ENCODE data around the gene FCHSD2. TPM values are rescaled to one million over a fixed set of nuclear protein-coding genes. Genes with fewer than 3 reads are reported as not detected.

The FCHSD2 gene
- total RNA-seq, 1 donor from 2014 or later = 22.2 TPM

DNA sequence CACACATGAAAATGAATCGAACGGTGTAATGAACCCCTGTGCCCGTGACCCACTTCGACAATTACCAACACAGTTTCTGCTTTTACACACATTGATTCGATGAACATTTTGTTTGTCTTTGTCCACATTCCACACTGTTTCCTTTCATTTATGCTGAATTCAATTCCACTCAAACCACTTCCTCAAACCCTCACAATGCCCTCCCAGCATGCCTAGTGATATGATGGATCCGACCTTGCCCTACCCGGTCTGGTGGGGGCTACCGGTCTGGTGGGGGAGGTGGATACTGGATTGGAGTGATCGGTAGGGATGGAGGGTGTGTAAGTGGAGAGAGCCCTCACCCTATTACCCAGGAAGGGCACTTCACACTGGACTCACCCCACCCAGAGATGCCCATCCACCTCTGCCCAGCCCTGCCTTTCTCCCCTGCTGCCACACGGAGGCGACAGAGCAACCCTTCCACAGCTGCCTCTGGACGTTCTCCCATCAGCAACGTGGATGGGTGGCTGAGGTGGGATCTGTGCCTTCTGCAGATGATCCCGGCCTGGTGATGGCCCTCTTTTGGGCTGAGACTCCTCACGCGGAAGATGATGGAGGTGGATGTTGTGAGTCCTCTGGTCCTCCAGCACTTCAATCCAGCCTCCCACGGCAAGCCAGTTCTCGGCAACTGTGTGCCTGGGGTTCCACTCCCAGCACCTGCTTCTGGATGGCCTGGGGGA, 43.0 kb upstream of the FCHSD2 start:
- no peak overlapping the region for H3K27ac Mint-ChIP-seq
- no peak overlapping the region for H3K27ac ChIP-seq
- no peaks in the 10 kb centered on the region for H3K4me1 ChIP-seq
- no peaks in the 10 kb centered on the region for H3K36me3 Mint-ChIP-seq
- H3F3A ChIP-seq (ENCODE audit: low read depth) = no peaks in the 10 kb centered on the region
- no peaks in the 10 kb centered on the region for H4K20me1 ChIP-seq (ENCODE audit: low read depth)
- no peak overlapping the region for H3K4me3 Mint-ChIP-seq
- H3K79me2 ChIP-seq (ENCODE audit: low read depth) = no peaks in the 10 kb centered on the region
- no peaks in the 10 kb centered on the region for H3K27me3 ChIP-seq
- peaks cover 2% of the 10 kb centered on the region for H3K27me3 Mint-ChIP-seq (ENCODE audit: insufficient read depth, low read depth)
- peak overlapping the region; percentile 81 for H2AFZ ChIP-seq (replicated peaks)
- no peak overlapping the region for H3K4me2 ChIP-seq
- H3K4me3 ChIP-seq = no peak overlapping the region
- no peaks in the 10 kb centered on the region for H3K36me3 ChIP-seq
- TF ChIP-seq EZH2 (IDR thresholded peaks at IDR 0.05) (no peak), EZH2phosphoT487 (IDR thresholded peaks at IDR 0.05) (no peak)
- TF ChIP-seq, protein P1, sequence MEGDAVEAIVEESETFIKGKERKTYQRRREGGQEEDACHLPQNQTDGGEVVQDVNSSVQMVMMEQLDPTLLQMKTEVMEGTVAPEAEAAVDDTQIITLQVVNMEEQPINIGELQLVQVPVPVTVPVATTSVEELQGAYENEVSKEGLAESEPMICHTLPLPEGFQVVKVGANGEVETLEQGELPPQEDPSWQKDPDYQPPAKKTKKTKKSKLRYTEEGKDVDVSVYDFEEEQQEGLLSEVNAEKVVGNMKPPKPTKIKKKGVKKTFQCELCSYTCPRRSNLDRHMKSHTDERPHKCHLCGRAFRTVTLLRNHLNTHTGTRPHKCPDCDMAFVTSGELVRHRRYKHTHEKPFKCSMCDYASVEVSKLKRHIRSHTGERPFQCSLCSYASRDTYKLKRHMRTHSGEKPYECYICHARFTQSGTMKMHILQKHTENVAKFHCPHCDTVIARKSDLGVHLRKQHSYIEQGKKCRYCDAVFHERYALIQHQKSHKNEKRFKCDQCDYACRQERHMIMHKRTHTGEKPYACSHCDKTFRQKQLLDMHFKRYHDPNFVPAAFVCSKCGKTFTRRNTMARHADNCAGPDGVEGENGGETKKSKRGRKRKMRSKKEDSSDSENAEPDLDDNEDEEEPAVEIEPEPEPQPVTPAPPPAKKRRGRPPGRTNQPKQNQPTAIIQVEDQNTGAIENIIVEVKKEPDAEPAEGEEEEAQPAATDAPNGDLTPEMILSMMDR (IDR thresholded peaks at IDR 0.05) = peak; percentile 82
- H3K4me1 Mint-ChIP-seq = no peaks in the 10 kb centered on the region
- H3K9ac ChIP-seq = no peak overlapping the region
- H3K9me3 Mint-ChIP-seq = no peaks in the 10 kb centered on the region
- no peaks in the 10 kb centered on the region for H3K9me3 ChIP-seq (ENCODE audit: low read depth)
- DNase-seq (ENCODE audit: low spot score) = peak; percentile 68

DNA sequence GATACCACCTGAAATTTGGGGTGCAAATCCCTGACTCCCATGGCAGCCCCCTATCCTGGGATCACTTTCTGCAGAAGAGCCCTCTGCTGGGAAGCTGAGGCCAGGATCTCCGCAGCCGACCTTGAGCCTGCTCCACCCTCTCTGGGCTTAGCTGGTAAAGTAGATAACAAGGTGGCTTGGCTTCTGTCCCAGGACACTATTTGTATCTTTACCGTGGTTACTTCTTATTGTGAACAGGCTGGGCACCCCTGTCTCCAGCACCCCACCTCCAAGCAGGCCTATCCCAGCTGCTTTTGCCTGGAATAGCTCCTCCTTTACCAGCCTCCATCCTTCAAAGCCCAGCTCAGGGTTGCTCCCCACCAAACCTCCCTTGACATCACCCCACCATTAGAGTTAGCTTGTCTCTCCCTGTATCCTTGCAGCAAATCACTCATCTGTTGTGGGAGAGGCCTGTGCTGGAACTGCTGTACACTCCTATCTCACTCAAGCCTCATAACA, 40.8 kb upstream of the FCHSD2 start:
- no peaks in the 10 kb centered on the region for H3K79me2 ChIP-seq (ENCODE audit: low read depth)
- no peak overlapping the region for H3K4me3 Mint-ChIP-seq
- H4K20me1 ChIP-seq (ENCODE audit: low read depth) = no peaks in the 10 kb centered on the region
- no peaks in the 10 kb centered on the region for H3K4me1 ChIP-seq
- no peaks in the 10 kb centered on the region for H3K9me3 ChIP-seq (ENCODE audit: low read depth)
- no peak overlapping the region for H3K9ac ChIP-seq
- no peak overlapping the region for H2AFZ ChIP-seq (replicated peaks)
- H3K36me3 ChIP-seq = no peaks in the 10 kb centered on the region
- no peak overlapping the region for H3K27ac Mint-ChIP-seq
- no peaks in the 10 kb centered on the region for H3F3A ChIP-seq (ENCODE audit: low read depth)
- no peak overlapping the region for H3K4me2 ChIP-seq
- no peak overlapping the region for H3K4me3 ChIP-seq
- no peaks in the 10 kb centered on the region for H3K9me3 Mint-ChIP-seq
- H3K27me3 Mint-ChIP-seq (ENCODE audit: insufficient read depth, low read depth) = peaks cover 5% of the 10 kb centered on the region
- H3K27ac ChIP-seq = no peak overlapping the region
- DNase-seq (ENCODE audit: low spot score) = no peak
- H3K36me3 Mint-ChIP-seq = no peaks in the 10 kb centered on the region
- H3K27me3 ChIP-seq = no peaks in the 10 kb centered on the region
- H3K4me1 Mint-ChIP-seq = no peaks in the 10 kb centered on the region
- TF ChIP-seq EZH2 (IDR thresholded peaks at IDR 0.05) = no peak
- TF ChIP-seq, protein P1 (IDR thresholded peaks at IDR 0.05) = peak; percentile 5

DNA sequence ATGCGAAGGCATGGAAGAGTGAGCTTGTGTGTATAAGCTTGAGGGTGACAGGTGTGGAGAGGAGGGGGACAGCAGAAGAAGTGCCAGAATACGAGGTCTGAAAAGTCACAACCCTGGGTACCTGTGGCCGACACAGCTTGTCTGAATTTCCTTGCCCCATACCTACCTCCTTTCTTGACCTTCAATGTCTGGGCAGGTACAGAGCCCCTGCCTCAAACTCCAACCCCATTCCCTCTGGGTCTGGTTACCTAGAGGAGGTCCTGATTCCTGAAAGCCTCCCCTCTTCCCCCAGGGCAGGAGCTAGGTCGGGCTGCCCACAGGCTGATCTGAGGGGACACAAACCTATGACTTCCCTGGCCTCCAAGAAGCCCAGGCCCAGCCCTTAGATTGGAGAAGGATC, 36.6 kb upstream of the FCHSD2 start:
- no peak overlapping the region for H3K27ac ChIP-seq
- H3K79me2 ChIP-seq (ENCODE audit: low read depth) = no peaks in the 10 kb centered on the region
- H2AFZ ChIP-seq (replicated peaks) = no peak overlapping the region
- no peak overlapping the region for H3K9ac ChIP-seq
- no peaks in the 10 kb centered on the region for H3K9me3 ChIP-seq (ENCODE audit: low read depth)
- no peaks in the 10 kb centered on the region for H3F3A ChIP-seq (ENCODE audit: low read depth)
- no peak overlapping the region for H3K4me2 ChIP-seq
- no peaks in the 10 kb centered on the region for H3K36me3 ChIP-seq
- DNase-seq (ENCODE audit: low spot score) = no peak
- no peaks in the 10 kb centered on the region for H3K27me3 ChIP-seq
- Mint-ChIP-seq H3K9me3 (no peaks in the 10 kb centered on the region), H3K27me3 (ENCODE audit: insufficient read depth, low read depth) (peaks cover 8% of the 10 kb centered on the region), H3K4me1 (no peaks in the 10 kb centered on the region), H3K4me3 (no peak overlapping the region), H3K27ac (no peak overlapping the region), H3K36me3 (no peaks in the 10 kb centered on the region)
- TF ChIP-seq EZH2phosphoT487 (IDR thresholded peaks at IDR 0.05) = no peak
- no peaks in the 10 kb centered on the region for H3K4me1 ChIP-seq
- no peak overlapping the region for H3K4me3 ChIP-seq
- no peaks in the 10 kb centered on the region for H4K20me1 ChIP-seq (ENCODE audit: low read depth)
